Osteoblast (primary cell): ENCODE data around the gene SETD3. TPM values are rescaled to one million over a fixed set of nuclear protein-coding genes. Genes with fewer than 3 reads are reported as not detected.

Experiments used
- DNase-seq: peaks from one replicate; pipeline ENCODE4 v3.0.0; 2011; ENCODE audit warnings: low spot score, mixed read lengths; ENCODE audit not compliant: insufficient read length; ENCODE audit errors: missing footprints
- H2AFZ ChIP-seq: 2 replicates; pipeline ENCODE4 v1.6.0; 2011; ENCODE audit warnings: mild to moderate bottlenecking, low read length
- H3K27ac ChIP-seq: 2 replicates; pipeline ENCODE4 v1.5.1; 2011; ENCODE audit warnings: mild to moderate bottlenecking, low read depth, low read length, moderate library complexity
- H3K27me3 ChIP-seq: 2 replicates; pipeline ENCODE4 v1.6.0; 2012; ENCODE audit warnings: mild to moderate bottlenecking, control low read depth, inconsistent platforms, low read length, moderate library complexity; ENCODE audit not compliant: insufficient read depth
- H3K36me3 ChIP-seq: 2 replicates; pipeline ENCODE4 v1.5.1; 2011; ENCODE audit warnings: mild to moderate bottlenecking, low read length, control low read depth, moderate library complexity; ENCODE audit not compliant: insufficient read depth
- H3K4me1 ChIP-seq: 2 replicates; pipeline ENCODE4 v1.5.1; 2011; ENCODE audit warnings: mild to moderate bottlenecking, low read length, control low read depth, moderate library complexity; ENCODE audit not compliant: insufficient read depth
- H3K4me2 ChIP-seq: 2 replicates; pipeline ENCODE4 v1.6.0; 2011; ENCODE audit warnings: mild to moderate bottlenecking, low read length; ENCODE audit not compliant: insufficient read depth
- H3K4me3 ChIP-seq: fragments of 200-600 bp; sonication (generic); 3 replicates; pipeline ENCODE4 v1.5.1; 2012; ENCODE audit warnings: mild to moderate bottlenecking, low read length, inconsistent platforms; ENCODE audit not compliant: insufficient read depth
- H3K79me2 ChIP-seq: 2 replicates; pipeline ENCODE4 v1.6.0; 2012; ENCODE audit warnings: mild to moderate bottlenecking, low read length, control low read depth, inconsistent platforms; ENCODE audit not compliant: insufficient read depth
- H3K9me3 ChIP-seq: 2 replicates; pipeline ENCODE4 v1.5.1; 2011; ENCODE audit warnings: low read depth, low read length, control low read depth
- H4K20me1 ChIP-seq: 2 replicates; pipeline ENCODE4 v1.6.0; 2012; ENCODE audit warnings: mild to moderate bottlenecking, low read length, control low read depth; ENCODE audit not compliant: insufficient read depth
- total RNA-seq: library from RNA; depleted of rRNA; stranded (reverse); fragments of >200 nt; gene quantifications from 2 replicates; pipeline ENCODE4 v1.2.3, GENCODE V29; 2012
- TF ChIP-seq, protein P1 (sequence below): IDR thresholded peaks from 2 replicates; pipeline ENCODE4 v1.5.1; 2011; ENCODE audit warnings: mild to moderate bottlenecking, low read depth, low read length, moderate library complexity; ENCODE audit errors: extremely low read depth

Gene SETD3
- total RNA-seq, 1 donor: 65.1 TPM

DNA sequence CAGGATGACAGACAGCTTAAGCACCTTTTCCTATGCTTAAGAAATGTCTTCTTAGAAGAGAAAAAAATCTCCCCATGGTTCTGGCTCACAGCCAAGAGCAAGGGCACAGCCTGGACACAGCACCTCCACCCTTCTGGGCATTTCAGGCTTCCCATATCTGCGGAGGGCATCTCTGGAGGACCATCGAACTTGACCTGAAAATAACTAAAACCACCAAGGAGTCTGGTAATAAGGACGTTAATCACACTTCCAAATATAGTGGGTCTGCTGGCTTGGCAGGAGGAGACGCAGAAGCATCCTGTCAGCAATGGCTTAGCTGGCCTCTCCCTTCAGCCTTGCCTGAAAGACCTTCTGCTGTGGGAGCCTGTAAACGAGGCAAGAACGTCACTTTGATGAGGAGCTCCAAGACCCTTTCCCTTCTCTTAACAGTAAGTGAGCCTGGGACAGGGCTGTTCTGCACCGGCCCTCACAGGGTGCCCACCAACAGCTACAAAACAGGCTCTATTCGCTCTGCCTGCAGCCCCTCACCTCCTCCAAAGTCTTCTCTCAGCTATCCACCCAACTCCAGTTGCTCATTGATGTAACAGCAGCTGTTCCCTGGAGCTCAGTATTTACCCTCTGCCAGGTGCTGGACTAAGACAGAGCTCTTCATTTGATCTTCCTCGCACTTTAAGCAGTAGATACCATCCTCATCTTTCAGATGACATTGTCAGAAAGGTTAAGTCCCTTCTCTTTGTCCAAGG lies 13.2 kb downstream of the SETD3 start:
- Histone ChIP-seq H3K9me3 (no peaks in the 10 kb centered on the region), H3K4me3 (no peak overlapping the region), H3K4me1 (no peaks in the 10 kb centered on the region), H3K4me2 (no peak overlapping the region), H3K36me3 (peaks cover 15% of the 10 kb centered on the region), H2AFZ (no peak overlapping the region), H3K27ac (no peak overlapping the region), H4K20me1 (peaks cover 36% of the 10 kb centered on the region), H3K27me3 (no peaks in the 10 kb centered on the region), H3K79me2 (peaks cover 71% of the 10 kb centered on the region)
- no peak for DNase-seq
- TF ChIP-seq, protein P1, sequence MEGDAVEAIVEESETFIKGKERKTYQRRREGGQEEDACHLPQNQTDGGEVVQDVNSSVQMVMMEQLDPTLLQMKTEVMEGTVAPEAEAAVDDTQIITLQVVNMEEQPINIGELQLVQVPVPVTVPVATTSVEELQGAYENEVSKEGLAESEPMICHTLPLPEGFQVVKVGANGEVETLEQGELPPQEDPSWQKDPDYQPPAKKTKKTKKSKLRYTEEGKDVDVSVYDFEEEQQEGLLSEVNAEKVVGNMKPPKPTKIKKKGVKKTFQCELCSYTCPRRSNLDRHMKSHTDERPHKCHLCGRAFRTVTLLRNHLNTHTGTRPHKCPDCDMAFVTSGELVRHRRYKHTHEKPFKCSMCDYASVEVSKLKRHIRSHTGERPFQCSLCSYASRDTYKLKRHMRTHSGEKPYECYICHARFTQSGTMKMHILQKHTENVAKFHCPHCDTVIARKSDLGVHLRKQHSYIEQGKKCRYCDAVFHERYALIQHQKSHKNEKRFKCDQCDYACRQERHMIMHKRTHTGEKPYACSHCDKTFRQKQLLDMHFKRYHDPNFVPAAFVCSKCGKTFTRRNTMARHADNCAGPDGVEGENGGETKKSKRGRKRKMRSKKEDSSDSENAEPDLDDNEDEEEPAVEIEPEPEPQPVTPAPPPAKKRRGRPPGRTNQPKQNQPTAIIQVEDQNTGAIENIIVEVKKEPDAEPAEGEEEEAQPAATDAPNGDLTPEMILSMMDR: no peak

DNA sequence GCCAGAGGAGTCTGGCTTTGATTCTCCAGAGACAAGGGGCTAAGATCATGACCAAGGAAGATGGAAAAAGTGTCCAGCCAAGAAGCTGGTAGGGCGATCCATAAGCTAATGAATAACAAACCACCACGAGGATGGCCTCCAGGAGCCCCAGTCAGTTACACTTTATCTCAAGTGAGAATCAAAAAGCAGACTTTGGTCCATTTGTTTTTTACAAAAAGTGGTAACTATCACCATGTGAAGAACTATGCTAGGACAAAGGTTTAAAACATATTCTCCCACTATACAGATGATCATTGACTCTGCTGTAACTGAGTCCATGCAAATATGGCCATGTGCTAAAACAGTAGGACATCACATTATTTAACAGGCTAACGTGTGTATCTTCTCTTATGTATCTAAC lies 13.9 kb downstream of the SETD3 start:
- no peaks in the 10 kb centered on the region for H3K9me3 ChIP-seq
- H3K4me1 ChIP-seq: no peaks in the 10 kb centered on the region
- H4K20me1 ChIP-seq: peaks cover 36% of the 10 kb centered on the region
- TF ChIP-seq, protein P1: no peak
- H2AFZ ChIP-seq: no peak overlapping the region
- H3K4me3 ChIP-seq: no peak overlapping the region
- no peak overlapping the region for H3K27ac ChIP-seq
- DNase-seq: no peak
- peaks cover 64% of the 10 kb centered on the region for H3K79me2 ChIP-seq
- peaks cover 15% of the 10 kb centered on the region for H3K36me3 ChIP-seq
- H3K4me2 ChIP-seq: no peak overlapping the region
- no peaks in the 10 kb centered on the region for H3K27me3 ChIP-seq

DNA sequence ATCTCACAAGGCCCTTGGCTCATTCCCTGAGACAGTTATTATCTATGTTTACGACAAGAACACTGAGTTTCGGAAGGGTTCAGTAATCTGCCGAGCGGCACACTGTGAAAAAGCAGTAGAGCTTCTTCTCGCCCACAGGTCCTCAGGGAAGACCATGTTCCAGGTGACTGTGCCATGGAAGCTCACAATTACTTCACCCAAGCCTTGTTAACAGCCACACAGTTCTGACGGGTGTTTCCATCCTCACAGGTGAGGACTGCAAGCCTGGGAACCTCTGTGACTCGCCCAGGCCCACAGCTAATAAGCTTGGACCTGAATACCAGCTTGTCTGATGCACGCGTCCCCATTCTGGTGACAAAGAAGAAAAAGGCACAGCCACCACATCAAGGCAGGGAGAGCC lies 15.4 kb downstream of the SETD3 start:
- H3K27me3 ChIP-seq: no peaks in the 10 kb centered on the region
- peaks cover 24% of the 10 kb centered on the region for H4K20me1 ChIP-seq
- no peak overlapping the region for H3K4me2 ChIP-seq
- no peak for DNase-seq
- H3K36me3 ChIP-seq: peaks cover 19% of the 10 kb centered on the region
- no peak overlapping the region for H3K27ac ChIP-seq
- H2AFZ ChIP-seq: no peak overlapping the region
- TF ChIP-seq, protein P1: no peak
- H3K79me2 ChIP-seq: peaks cover 49% of the 10 kb centered on the region
- no peak overlapping the region for H3K4me3 ChIP-seq
- H3K4me1 ChIP-seq: peaks cover 6% of the 10 kb centered on the region
- H3K9me3 ChIP-seq: no peaks in the 10 kb centered on the region

DNA sequence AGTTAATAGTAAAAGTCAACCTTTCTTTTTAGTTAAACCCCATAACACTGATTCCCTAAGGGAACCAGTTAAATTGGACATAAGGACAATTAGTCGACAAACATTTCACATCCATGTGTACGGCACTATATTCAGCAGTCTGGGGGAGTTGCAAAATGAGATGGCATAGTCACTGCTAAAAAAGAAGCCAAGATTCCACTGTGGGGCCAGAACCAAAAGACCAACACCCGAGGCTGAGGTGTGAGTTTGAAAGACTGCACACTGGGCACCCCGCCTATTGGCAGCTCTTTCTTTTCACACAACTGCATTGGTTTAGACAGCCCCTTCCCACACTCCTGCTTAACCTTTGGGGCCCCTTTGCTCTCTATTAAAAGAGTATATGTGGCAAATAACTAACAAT lies 16.7 kb downstream of the SETD3 start:
- H3K4me1 ChIP-seq: peaks cover 6% of the 10 kb centered on the region

More for the DNA sequence above, 16.7 kb downstream of the SETD3 start:
- TF ChIP-seq, protein P1: no peak
- Histone ChIP-seq H3K27ac (no peak overlapping the region), H3K36me3 (peaks cover 22% of the 10 kb centered on the region), H4K20me1 (peaks cover 17% of the 10 kb centered on the region), H3K27me3 (no peaks in the 10 kb centered on the region), H3K4me2 (no peak overlapping the region), H3K79me2 (peaks cover 36% of the 10 kb centered on the region), H2AFZ (no peak overlapping the region), H3K4me3 (no peak overlapping the region), H3K9me3 (no peaks in the 10 kb centered on the region)
- DNase-seq: no peak
